Esophagus muscularis mucosa (tissue), 4 donors: ENCODE results near the gene ABCD2. TPM values are rescaled to one million over a fixed set of nuclear protein-coding genes. Genes with fewer than 3 reads are reported as not detected.

ENCODE experiments used
- DNase-seq: peaks from one replicate; pipeline ENCODE4 v3.0.0-alpha.2; 2017; ENCODE audit errors: extremely low spot score
- H3K27ac ChIP-seq, 4 donors: fragments of 200-600 bp; sonication (generic); replicated peaks in 1 of 4; 1 replicate in 3 of 4; 2 replicates in 1 of 4; pipeline ENCODE4 v1.5.1; 2016 to 2019; ENCODE audit warnings: mild to moderate bottlenecking in 1 of 4
- H3K27me3 ChIP-seq, 4 donors: fragments of 200-600 bp; sonication (generic); one replicate each; pipeline versions ENCODE4 v1.5.1 to v1.6.0; 2016 to 2019
- H3K36me3 ChIP-seq, 4 donors: fragments of 200-600 bp; sonication (generic); one replicate each; pipeline ENCODE4 v1.5.1; 2016 to 2019
- H3K4me1 ChIP-seq, 4 donors: fragments of 200-600 bp; sonication (generic); one replicate each; pipeline ENCODE4 v1.5.1; 2016 to 2019
- H3K4me3 ChIP-seq, 4 donors: fragments of 200-600 bp; sonication (generic); 1 replicate in 2 of 4; 2 replicates in 2 of 4; pipeline ENCODE4 v1.5.1; 2016 to 2019; ENCODE audit warnings: mild to moderate bottlenecking in 4 of 4, moderate library complexity in 1 of 4
- H3K9me3 ChIP-seq, 4 donors: fragments of 200-600 bp; sonication (generic); 1 replicate in 3 of 4; 2 replicates in 1 of 4; pipeline ENCODE4 v1.5.1; 2016 to 2019
- CTCF ChIP-seq, 3 experiments: fragments of 200-600 bp in 2 of 3; fragments of 450-650 bp in 1 of 3; sonication (generic) in 2 of 3; IDR thresholded peaks; one replicate each; pipeline ENCODE4 v1.5.1; 2017 to 2019; ENCODE audit warnings: antibody characterized with exemption in 3 of 3, mild to moderate bottlenecking in 2 of 3, moderate library complexity in 1 of 3
- EP300 ChIP-seq: sonication (generic); formaldehyde crosslinking; IDR thresholded peaks from one replicate; pipeline ENCODE4 v1.6.1; 2017; ENCODE audit warnings: antibody characterized with exemption
- POLR2A ChIP-seq: fragments of 450-650 bp; IDR thresholded peaks from one replicate; pipeline ENCODE4 v1.6.1; 2017; ENCODE audit warnings: antibody characterized with exemption, moderate library complexity, mild to moderate bottlenecking, low read depth
- POLR2AphosphoS5 ChIP-seq, 2 donors: sonication (generic); formaldehyde crosslinking; IDR thresholded peaks; one replicate each; pipeline ENCODE4 v1.6.1; 2017; ENCODE audit warnings: antibody characterized with exemption in 2 of 2
- WGBS: methylation state at CpG from one replicate; pipeline ENCODE4 v1.1.5; 2018; 5-methylcytosine and 5-hydroxymethylcytosine counted together
- intact Hi-C: fragments of 100-400 bp; cut with DNase I; formaldehyde crosslinking; loops from one replicate; pipeline ENCODE4 v1.15.1; 2023
- total RNA-seq, 4 donors: library from RNA; depleted of rRNA; stranded (reverse); fragments of >200 nt; gene quantifications; one replicate each; pipeline versions ENCODE4 v1.1.0 to v1.2.1, GENCODE V29; 2016

ABCD2 gene
- total RNA-seq, 4 donors from 2014 or later = 0.39 to 1.8 (median 0.97) TPM

DNA sequence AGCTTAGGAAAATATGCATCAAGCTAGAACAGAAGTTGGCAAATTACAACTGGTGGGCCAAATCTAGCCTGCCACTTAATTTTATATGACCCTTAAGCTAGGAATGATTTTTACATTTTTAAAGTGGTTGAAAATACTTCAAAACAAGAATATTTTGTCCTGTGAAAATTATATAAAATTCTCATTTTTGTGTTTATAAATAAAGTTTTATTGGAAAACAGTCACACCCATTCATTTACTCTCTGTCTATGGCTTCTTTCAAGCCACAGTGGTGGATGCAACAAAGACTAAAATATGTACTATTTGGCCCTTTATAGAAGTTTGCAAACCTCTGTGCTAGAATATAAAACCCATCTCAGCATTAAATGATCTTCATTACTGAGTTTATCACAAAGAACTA, 2.1 kb upstream of the ABCD2 start:
- Histone ChIP-seq H3K4me1 (peaks cover 0 to 35% (median 22%) of the 10 kb centered on the region in 4 donors), H3K9me3 (no peaks in the 10 kb centered on the region), H3K4me3 (no peak overlapping the region), H3K27ac (no peak overlapping the region), H3K27me3 (no peaks in the 10 kb centered on the region), H3K36me3 (no peaks in the 10 kb centered on the region)
- intact Hi-C loops = no loop called here
- no peak for TF ChIP-seq POLR2A
- TF ChIP-seq EP300 = no peak
- no peak for TF ChIP-seq POLR2AphosphoS5 (IDR thresholded peaks at IDR 0.05)
- no peak for TF ChIP-seq CTCF (IDR thresholded peaks at IDR 0.05)
- no peak for DNase-seq

DNA sequence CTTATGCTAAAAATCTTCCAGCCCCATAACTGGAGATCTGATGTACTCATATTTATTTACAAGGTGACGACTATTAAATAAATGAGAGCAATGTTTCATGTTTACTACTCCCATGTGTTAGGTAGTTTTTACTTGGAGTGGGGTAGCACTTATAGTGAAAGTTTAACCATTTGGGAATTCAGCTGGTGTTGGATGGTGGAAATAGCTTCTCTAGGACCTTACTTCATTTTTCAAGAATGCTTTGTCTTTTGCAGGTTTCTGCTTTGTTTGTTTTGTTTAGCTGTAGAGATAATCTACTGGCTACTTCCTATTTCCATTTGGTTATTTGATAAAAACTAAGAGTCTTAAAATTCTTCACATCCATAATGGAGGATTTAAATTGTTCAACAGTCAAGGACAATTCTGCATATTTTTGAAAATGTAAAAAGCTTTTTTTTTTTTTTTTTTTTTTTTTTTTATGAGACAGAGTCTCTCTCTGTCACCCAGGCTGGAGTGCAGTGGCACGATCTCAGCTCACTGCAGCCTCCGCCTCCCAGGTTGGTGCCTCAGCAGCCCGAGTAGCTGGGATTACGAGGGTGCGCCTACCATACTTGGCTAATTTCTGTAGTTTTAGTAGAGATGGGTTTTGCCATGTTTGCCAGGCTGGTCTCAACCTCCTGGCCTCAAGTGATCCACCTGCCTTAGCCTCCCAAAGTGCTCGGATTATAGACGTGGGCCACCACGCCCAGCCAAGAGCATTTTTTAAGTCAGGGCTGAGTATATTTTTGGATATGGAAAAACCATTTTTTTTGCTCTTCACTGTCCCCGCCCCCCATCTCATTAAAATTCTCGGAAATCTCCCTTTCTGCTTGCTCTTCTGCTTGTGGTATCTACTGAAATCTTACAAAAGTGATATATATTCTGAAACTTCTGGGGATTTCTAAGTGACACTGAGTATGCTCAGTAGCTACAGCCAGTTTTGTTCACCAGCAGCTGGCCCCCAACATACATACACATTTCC, 1.4 kb upstream of the ABCD2 start:
- H3K27me3 ChIP-seq = no peaks in the 10 kb centered on the region
- H3K9me3 ChIP-seq = no peaks in the 10 kb centered on the region
- H3K4me1 ChIP-seq = peaks cover 0 to 42% (median 26%) of the 10 kb centered on the region in 4 donors
- peak overlapping the region; percentile 69 to 81 (median 80) for H3K27ac ChIP-seq
- WGBS = 65% methylated on average over 11 of the region's 11 CpGs
- TF ChIP-seq POLR2AphosphoS5 (IDR thresholded peaks at IDR 0.05) = no peak
- no peak for TF ChIP-seq POLR2A
- TF ChIP-seq EP300 = no peak
- no peak for TF ChIP-seq CTCF (IDR thresholded peaks at IDR 0.05)
- intact Hi-C loops = no loop called here
- no peak for DNase-seq
- H3K36me3 ChIP-seq = no peaks in the 10 kb centered on the region
- peak overlapping the region; percentile 57 to 68 (median 60) for H3K4me3 ChIP-seq

GRCh38 chr12:39619316-39619659, 315 bp downstream of the ABCD2 start:
- TF ChIP-seq POLR2A (no peak), EP300 (no peak), CTCF (IDR thresholded peaks at IDR 0.05) (no peak), POLR2AphosphoS5 (IDR thresholded peaks at IDR 0.05) (no peak)
- Histone ChIP-seq H3K4me1 (peaks cover 0 to 47% (median 29%) of the 10 kb centered on the region in 4 donors), H3K9me3 (no peaks in the 10 kb centered on the region), H3K27me3 (no peaks in the 10 kb centered on the region), H3K4me3 (peak overlapping the region; percentile 57 to 68 (median 60)), H3K27ac (peak overlapping the region; percentile 69 to 81 (median 80)), H3K36me3 (no peaks in the 10 kb centered on the region)
- WGBS = 5% methylated on average over 10 of the region's 10 CpGs
- DNase-seq = no peak
- intact Hi-C loops = no loop called here

DNA sequence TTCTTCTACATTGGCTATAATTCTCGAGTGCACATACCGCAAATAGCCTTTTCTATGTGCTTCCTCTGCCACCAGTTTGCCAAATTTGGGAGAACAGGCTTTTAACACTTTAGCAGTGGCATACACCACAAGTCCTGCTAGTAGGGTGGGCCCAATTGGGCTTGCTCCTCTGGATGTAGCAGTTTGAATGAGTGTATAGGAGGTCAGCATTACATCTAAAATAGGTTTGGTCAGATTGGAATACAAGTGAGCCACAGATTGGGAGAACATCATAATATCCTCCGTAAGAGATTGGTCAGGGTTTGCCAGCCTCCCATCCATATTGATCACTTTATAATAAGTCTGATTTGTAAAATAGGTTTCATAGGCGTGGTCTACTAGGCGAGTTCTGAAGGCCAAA, 902 bp downstream of the ABCD2 start:
- H3K27ac ChIP-seq = peak overlapping the region; percentile 69 to 81 (median 80)
- 54% methylated on average over 5 of the region's 5 CpGs for WGBS
- peak overlapping the region; percentile 57 to 68 (median 60) for H3K4me3 ChIP-seq

More for the DNA sequence above, 902 bp downstream of the ABCD2 start:
- TF ChIP-seq POLR2AphosphoS5 (IDR thresholded peaks at IDR 0.05) = no peak
- TF ChIP-seq CTCF (IDR thresholded peaks at IDR 0.05) = no peak
- no peak for TF ChIP-seq POLR2A
- TF ChIP-seq EP300 = no peak
- no peak for DNase-seq
- no peaks in the 10 kb centered on the region for H3K36me3 ChIP-seq
- no peaks in the 10 kb centered on the region for H3K27me3 ChIP-seq
- intact Hi-C loops = no loop called here
- no peaks in the 10 kb centered on the region for H3K9me3 ChIP-seq
- H3K4me1 ChIP-seq = peaks cover 0 to 47% (median 29%) of the 10 kb centered on the region in 4 donors
